ENCODE results near the gene CDYL.
A peak's percentile ranks its signal among the peaks of the same experiment; 100 is the strongest.
"Not testable (repeated sequence)": the region's sequence is repeated elsewhere in the genome, so short reads cannot be mapped to it uniquely, and the experiment has no call there.

Gene CDYL

DNA sequence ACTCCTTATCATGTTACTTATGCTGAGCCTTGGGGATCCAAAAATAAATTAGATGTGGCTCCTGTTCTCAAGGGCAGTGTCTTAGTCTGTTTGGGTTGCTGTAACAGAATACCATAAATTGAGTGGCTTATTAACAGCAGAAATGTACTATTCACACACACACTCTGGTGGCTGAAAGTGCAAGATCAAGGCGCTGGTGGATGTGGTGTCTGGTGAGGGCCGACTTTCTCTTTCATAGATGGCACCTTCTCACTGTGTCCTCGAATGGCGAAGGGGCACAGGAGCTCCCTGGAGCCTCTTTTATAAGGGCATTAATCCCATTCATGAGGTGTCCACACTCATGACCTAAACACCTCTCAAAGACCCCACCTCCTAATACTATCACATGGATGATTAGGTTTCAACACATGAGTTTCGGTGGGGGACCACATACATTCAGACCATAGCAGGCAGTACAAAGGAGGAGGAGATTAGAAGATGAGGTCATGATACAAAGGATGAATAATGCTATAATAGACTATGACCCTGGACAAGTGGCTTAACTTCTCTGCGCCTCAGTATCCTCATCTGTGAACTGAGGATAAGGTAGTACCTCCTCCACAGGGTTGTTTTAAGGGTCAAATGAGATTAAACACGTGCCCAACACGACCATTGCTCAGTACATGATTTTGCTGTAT is 193.5 kb downstream of the CDYL start:
- no peak for DNase-seq

DNA sequence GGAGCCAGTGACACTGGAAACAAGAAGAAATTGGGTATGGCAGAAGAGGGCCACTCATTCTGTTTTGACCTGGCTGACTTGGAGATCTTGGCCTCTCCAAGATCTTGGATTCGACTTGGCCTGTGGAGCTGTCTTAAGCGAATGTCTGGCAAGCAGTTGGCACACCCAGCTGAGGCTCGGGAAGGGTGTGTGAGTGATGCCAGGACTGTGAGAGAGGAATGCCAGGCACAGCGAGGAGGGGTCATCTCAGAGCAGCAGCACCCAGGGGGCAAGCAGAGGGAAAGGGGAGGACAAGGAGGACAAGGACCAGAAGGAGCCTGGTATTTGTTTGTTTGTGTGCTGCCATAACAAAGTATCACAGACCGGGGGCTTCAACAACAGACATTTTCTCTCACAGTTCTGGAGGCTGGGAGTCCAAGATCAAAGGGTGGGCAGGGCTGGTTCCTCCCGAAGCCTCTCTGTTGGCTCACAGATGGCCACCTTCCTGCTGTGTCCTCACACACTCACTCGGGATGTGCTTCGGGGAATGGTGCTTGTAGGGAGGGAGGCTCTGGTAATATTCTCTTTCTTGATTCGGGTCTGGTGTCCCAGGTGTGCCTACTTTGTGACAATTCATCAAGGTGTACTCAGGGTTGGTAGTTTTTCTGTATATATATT is 194.7 kb downstream of the CDYL start:
- no peak for DNase-seq

DNA sequence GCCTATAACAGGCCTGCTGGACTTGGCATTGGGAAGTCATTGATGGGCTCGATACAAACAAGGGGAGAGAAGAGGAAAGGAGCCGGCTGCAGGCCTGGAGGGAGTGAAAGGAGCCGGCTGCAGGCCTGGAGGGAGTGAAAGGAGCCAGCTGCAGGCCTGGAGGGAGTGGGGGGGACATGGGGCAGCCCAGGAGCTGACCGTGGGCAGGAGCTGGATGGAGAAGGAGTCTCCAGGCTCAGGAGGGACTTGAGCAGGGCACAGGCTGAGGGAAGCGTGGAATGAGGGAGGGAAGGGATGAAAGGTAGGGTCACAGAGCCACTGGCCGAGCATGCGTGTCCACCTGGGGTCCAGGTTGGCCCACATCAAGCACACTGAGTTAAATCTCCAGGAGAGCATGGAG is 195.6 kb downstream of the CDYL start:
- no peak for DNase-seq

DNA sequence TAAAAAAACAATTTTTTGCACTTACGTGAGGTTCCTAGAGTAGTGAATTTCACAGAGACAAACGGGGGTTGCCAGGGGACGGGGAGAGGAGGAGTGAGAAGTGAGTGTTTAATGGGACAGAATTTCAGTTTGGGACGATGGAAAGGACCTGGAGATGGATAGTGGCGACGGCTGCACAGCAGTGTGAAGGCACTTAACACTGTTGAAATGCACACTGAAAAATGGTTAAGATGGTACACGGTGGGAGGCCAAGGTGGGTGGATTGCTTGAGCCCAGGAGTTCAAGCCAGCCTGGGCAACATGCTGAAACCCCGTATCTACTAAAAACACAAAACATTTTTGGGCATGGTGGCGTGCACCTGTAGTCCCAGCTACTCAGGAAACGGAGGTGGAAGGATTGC is 196.2 kb downstream of the CDYL start:
- no peak for DNase-seq

DNA sequence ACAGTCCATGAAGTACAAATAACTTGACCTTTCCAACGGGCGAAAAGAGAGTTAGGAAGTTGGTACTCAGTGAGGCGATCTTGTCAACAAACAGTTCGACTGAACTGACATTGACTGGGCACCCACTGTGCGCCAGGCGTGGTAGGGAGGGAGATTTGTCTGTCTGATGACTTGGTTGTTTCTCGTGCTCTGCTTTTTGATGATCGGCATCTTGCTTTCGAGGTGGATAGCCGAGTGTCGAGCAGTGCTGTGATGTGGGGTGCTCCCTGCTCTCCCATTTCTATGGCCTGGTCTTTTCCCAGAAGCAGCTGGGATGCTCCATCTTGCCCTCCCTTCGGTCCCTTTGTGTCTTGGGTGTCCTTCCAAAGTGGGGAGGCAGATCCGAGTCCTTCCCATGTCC is 197.2 kb downstream of the CDYL start:
- DNase-seq = no peak

DNA sequence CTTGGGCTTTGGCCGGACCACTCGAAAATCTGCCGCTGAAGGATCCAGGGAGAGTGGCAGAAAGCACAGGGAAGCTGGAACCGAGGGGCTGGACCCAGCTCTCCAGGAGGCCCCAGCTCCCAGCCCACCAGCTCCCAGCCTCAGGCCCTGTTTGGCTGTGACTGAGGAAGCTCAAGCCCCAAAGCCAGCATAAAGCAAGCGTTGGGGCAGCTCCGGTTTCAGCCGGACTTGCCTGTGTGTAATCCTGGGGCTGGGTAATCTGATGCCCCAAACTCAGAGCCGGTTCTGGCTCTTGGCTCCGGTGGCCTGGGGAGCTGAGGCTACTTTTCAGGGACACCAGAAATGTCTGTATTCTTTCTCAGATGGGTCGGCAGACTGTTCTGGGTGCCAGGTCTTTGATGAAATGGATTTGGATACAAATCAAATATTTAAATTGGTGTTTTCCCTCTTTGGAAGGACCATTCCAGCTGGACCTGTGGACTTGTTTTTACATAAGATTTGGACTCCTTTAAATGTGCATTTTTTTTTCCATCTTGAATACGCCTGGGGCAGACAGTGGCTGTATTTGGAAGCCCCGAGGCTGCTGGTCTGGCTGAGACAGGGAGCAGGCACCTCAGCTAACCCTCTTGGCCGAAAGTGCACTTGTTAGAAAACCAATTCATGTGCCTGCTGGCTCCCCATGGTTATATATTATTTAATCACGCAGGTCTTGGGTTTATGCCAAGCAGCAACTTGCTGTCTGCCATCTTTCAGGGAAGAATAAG is 198.0 kb downstream of the CDYL start:
- no peak for DNase-seq

DNA sequence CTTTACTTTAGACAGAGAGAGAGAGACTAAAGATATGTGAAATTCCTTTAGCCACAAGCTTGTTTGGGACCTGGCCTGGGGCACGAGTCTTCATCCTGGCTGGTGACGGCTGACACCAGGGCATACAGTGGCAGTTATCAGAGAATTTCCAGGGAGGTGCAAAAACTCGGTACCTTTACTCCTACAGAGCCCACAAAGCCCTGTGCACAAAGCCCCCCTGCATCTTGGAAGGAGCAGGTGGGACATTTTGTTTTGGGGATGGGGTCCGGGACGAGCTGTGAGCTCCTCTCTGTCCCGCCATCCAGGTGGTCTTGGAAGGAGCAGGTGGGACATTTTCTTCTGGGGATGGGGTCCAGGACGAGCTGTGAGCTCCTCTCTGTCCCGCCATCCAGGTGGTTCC is 198.8 kb downstream of the CDYL start:
- DNase-seq = no peak

DNA sequence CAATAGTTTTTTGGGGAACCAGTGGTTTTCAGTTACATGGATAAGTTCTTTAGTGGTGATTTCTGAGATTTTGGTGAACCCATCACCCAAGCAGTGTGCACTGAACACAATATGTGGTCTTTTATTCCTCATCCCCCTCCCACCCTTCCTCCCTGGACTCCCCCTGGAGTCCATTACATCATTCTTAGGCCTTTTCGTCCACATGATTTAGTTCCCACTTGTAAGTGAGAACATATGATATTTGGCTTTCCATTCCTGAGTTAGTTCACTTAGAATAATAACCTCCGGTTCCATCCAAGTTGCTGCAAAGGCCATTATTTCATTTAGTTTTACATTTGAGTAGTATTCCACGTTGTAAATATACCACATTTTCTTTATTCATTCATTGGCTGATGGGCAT is 199.3 kb downstream of the CDYL start:
- DNase-seq = no peak

DNA sequence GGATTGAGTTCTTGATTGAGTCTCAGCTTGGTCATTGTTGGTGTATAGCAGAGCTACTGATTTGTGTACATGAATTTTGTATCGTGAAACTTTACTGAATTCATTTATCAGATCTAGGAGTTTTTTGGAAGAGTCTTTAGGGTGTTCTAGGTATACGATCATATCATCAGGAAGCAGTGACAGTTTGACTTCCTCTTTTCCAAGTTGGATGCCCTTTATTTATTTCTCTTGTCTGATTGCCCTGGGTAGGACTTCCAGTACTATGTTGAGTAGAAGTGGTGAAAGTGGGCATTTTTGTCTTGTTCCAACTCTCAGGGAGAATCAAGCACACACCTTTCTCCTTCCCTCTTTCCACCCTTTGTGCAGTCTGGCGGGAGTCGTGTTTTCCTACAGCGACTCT is 201.3 kb downstream of the CDYL start:
- DNase-seq = no peak

DNA sequence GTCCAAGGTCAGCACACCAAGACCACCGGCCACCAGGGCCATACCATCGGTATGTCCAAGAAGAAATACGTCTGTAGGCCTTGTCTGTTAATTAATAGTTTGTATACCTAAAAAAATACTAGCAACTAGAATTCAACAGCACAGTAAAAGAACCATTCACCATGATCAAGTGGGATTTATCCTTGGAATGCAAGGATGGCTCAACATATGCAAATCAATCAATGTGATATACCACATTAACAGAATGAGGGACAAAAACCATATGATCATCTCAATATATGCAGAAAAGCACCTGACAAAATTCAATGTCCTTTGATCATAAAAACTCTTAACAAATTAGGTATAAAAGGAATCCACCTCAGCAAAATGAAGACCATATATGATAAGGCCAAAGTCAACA is 203.2 kb downstream of the CDYL start:
- DNase-seq = no peak

DNA sequence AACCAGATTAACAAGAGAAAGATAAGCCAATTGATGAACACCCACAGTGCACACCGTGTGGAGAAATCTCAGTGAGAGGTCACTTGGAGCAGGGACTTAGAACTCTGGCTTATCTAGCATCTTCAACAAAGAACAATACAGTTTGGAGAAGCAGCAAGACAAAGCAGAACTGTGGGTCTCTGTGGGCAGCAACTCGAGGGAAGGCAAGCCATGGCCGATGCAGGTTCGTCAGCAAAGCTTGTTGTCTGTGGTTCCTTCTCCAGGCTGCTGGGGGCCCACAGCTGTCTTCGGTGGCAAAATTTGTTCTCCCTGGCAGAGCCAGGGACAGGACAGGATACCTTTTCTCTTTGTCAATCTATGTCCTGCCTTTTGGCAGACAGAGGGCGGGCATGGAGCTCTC is 205.6 kb downstream of the CDYL start:
- DNase-seq = no peak

DNA sequence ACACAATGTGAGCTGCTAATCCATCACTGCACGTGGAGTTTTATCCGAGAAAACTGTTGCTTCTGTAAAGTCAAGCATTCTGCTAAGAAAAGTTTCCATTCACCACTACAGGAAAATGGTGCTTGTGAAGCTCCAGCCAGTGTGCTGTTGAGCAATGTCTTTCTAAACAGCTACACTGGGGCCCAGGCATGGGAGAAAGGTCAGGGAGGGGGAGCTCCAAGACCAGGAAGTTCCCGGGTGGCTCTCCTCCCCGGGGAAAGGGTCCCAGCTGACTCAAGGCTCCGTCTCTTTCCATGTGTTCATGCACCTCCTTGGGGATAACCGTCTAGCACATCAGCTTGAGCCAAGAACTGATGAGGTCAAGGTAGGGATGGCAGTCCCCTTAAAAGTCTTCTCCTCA is 207.1 kb downstream of the CDYL start:
- DNase-seq = no peak

DNA sequence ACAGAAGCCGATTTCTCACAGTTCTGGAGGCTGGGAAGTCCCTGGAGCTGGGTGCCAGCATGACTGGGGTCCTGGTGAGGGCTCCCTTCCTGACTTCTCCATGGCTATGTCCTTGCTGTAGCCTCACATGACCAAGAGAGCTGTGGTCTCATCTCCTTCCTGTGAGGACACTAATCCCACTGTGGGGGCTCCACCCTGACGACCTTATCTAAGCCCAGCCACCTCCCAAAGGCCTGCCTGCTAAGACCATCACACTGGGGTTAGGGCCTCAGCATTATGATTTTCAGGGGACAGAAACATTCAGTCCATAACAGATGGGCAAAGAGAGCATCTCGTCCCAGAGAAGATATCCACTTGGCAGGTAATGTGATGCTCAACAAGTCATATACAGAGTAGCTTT is 210.8 kb downstream of the CDYL start:
- DNase-seq = no peak

DNA sequence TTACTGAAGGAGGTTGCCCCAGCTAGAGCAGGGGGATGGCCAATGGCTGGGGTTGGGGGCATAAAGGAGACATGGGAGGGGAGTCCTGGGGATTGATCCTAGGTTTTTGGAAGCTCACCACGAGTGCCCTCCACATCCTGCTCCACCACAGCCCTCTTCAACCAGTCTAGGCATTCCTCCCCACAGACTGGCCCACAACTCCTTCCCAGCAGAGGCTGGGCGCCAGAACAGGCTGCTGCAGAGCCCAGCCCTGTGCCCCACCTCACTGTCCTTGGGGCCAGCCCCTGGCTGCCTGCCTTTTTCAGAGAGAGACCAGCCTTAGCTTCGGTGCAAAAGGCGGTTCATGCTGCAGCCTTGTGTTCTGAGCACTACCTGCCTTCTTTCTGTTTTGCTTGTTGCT is 211.2 kb downstream of the CDYL start:
- no peak for DNase-seq

DNA sequence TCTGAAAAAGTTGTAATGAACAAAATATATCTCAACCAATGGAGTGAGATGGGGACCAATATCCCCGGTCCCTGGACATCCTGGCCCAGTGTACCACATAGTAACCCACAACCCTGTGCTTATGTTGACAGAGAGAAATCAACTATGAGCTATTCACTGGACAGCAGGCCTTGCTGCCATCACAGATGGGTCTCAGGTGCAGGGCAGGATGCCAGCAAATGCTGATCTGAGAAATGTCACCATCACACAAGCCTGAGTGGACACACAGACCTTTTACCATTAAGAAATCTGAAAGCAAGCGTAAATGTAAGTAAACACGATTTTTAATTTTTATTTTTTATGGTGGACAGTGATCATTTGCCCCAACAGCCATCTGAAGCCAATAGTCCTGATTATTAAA is 218.5 kb downstream of the CDYL start:
- DNase-seq = no peak

DNA sequence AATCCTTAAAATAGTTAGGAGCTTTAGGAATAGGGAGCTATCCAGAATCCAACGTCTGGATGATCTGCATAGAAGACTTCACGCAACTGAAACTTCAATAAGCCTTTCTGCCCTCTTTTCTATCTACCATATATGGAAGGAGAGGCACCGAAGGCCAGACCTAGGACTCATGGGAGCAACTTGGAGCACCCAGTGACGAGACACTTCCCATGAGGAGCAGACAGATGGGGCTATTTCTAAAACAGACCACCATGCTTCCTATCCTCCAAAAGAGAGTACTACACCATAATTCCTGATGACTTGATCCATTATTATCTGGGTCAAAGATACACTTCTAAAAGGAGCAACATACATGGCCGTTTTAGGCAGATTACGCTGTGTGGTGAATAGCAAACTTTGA is 221.7 kb downstream of the CDYL start:
- DNase-seq = no peak

DNA sequence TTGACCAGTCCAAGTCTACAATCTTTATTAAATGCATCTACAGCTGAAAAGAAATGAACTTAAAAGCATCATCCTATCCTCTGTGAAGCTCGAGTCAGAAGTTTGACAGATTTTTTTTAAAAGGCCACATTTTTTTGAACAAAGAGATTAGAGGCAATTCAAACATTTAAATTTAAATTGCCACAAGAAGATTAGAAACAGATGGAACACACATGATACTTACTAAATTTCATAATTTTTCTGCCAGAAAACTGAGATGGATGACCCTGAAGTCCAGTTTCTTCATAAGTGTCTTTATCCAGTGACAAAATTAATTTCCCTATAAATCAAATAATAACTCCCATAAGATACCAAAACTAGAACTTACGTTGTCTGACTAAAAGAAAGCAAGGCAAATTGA is 223.4 kb downstream of the CDYL start:
- DNase-seq = no peak

DNA sequence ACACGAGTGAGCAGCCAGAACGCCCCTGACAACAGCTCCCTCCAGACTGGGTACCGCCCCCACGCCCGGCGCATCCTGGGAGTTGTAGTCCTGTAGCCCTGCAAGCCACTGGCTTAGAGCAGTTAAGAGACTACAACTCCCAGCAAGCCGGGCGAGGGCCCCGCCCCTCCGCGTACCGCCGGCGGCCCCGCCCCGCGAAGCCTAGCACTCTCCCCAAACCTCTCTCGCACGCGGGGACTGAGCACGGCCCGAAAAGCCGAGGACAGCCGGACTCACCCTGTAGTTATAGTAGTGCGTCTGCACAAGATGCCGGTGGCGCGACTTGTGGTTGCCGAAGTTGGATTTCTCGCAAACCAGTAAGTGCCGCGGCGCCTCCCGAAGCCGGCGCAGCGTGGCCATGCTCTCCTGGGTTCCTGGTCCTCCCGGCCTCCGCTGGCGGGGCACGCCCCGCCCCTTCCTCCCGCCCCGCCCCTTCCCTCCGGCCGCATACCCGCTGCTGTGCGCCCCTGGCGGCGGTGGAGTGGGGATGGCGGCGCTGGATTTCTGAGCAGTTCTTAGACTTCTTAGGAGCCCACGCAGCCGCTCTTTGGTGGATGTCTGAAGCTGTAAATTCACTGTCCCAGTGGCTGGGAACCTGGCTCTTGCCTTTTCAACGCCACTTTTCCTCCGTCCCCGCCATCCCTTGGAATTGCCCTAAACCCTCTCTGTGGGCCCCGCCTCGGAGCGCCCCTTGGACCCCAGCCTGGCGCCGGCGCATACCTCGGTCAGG is 227.6 kb downstream of the CDYL start, which contains the start of gene RPP40:
Gene RPP40, minus strand, starts transcription at position 434 of the 769 bp plus-strand sequence. Its CDS starts 35 bp downstream, at position 399.
- DNase-seq = peak; percentile 99

DNA sequence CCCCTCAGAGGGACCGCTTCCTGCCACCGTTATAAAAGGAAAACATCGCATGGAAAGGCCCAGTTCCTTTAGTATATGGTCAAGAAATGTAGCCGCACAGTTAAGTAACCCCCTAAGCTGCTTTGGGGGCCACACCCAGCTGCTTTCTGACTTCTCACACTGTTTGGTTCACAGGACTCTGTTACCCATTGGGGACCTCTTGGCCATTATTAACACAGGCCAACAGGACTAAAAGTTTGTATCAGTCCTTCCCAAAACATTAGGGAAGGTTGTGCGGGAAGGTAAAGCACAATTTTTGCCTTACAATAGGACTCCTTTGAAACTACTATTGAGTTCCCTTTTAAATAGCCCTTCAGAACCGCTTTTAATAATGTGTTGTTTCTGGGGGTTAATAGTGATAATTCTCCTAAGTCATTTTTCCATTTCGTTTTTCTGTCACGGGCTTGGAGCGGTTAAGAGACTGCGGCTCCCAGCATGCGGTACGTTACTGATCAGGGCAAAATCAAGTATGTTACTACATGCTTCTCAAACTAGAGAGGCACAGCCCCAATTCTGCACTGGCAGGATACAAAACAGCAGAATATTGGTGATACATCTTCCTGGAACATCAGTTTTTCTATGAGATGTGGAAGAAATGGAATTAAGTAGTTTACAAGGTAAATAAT is 228.3 kb downstream of the CDYL start:
- no peak for DNase-seq

DNA sequence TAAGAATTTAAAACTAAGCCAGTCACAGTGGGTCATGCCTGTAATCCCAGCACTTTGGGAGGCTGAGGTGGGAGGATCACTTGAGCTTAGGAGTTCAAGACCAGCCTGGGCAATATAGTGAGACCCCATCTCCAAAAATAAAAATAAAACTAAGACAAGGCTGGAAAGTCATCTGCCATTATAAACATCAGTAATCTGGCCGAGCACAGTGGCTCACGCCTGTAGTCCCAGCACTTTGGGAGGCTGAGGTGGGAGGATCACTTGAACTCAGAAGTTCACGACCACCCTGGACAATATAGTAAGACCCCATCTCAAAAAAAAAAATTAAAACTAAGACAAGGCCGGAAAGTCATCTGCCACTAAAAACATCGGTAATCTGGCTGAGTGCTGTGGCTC is 228.8 kb downstream of the CDYL start:
- DNase-seq = not testable (repeated sequence)

Data from activated T-cell treated with anti-CD3 and anti-CD28 coated beads, Interleukin-2, amount 50 U/mL, for 1 hour (primary cell).